K562 (cell line): ENCODE measurements around the gene HNF4A. TPM values are rescaled to one million over a fixed set of nuclear protein-coding genes. Genes with fewer than 3 reads are reported as not detected.

Source experiments
- ATAC-seq: fragments of 200-7000 bp; cut with Tn5 transposase; 3 replicates; pipeline ENCODE4 v1.9.1; 2020; ENCODE audit warnings: moderate library complexity
- BruUV-seq: library from RNA; stranded (reverse); fragments of 400-500 nt; replicated peaks from 2 replicates; lab custom pipeline; 2021; lab: Mats Ljungman, UMichigan
- CTCF ChIA-PET: fragments of 300-600 bp; formaldehyde crosslinking; extraction: SDS; loops from one replicate; lab custom pipeline; 2021; ENCODE audit warnings: low intra/inter-chr PET ratio; lab: Yijun Ruan, JAX
- POLR2A ChIA-PET: fragments of 300-600, 350-650 bp; sonication (Branson Sonifier 250); formaldehyde crosslinking; extraction: SDS; loops from one replicate; lab custom pipeline; 2021; ENCODE audit warnings: antibody characterized with exemption, inconsistent platforms; lab: Yijun Ruan, JAX
- DNase-seq, 4 experiments: peaks; one replicate each; pipeline versions ENCODE4 v3.0.0 to v3.0.0-alpha.2; 2011 to 2018; ENCODE audit warnings: low spot score in 3 of 4, mixed read lengths in 3 of 4; ENCODE audit errors: extremely low read depth in 1 of 4
- FAIRE-seq: peaks from 2 replicates; lab custom pipeline; 2011; peaks lifted over from hg19 to GRCh38; lab: Jason Lieb, UNC
- H2AFZ ChIP-seq: 2 replicates; pipeline ENCODE4 v1.6.0; 2011; ENCODE audit warnings: low read depth, low read length, control low read depth, inconsistent platforms
- H3K27ac ChIP-seq: fragments of 200-600 bp; 3 replicates; pipeline ENCODE4 v1.8.0; 2011; ENCODE audit warnings: low read depth, mild to moderate bottlenecking, control low read depth, inconsistent platforms, low read length, moderate library complexity, mixed read lengths; ENCODE audit errors: extremely low read depth
- H3K27me3 ChIP-seq, 2 experiments: fragments of 300-600 bp in 1 of 2; 2 replicates in 1 of 2; 3 replicates in 1 of 2; pipeline versions ENCODE4 v1.6.0 to v1.8.0; 2011; ENCODE audit warnings: inconsistent platforms in 2 of 2, low read length in 2 of 2, mild to moderate bottlenecking in 1 of 2, mixed read lengths in 1 of 2, moderate library complexity in 1 of 2; ENCODE audit not compliant: control insufficient read depth in 2 of 2, insufficient read depth in 2 of 2
- H3K36me3 ChIP-seq: fragments of 300-600 bp; 3 replicates; pipeline ENCODE4 v1.8.0; 2011; ENCODE audit warnings: mild to moderate bottlenecking, low read length, inconsistent platforms; ENCODE audit not compliant: control insufficient read depth, insufficient read depth
- H3K4me1 ChIP-seq, 2 experiments: fragments of 200-600 bp in 1 of 2; replicated peaks in 1 of 2; 2 replicates in 1 of 2; 3 replicates in 1 of 2; pipeline versions ENCODE4 v1.5.1 to v1.8.0; 2011; ENCODE audit warnings: inconsistent platforms in 2 of 2, low read length in 2 of 2, mild to moderate bottlenecking in 1 of 2, mixed read lengths in 1 of 2, moderate library complexity in 1 of 2; ENCODE audit not compliant: control insufficient read depth in 2 of 2, insufficient read depth in 2 of 2
- H3K4me2 ChIP-seq: 2 replicates; pipeline ENCODE4 v1.6.1; 2011; ENCODE audit warnings: low read length, control low read depth, inconsistent platforms, mixed read lengths; ENCODE audit not compliant: insufficient read depth
- H3K4me3 ChIP-seq: fragments of 200-600 bp; sonication (generic), shearing (Covaris generic); 2 replicates; pipeline ENCODE4 v1.5.1; 2016; ENCODE audit warnings: control low read depth, inconsistent platforms
- H3K79me2 ChIP-seq: fragments of 200-600 bp; 3 replicates; pipeline ENCODE4 v1.8.0; 2011; ENCODE audit warnings: low read length, inconsistent platforms; ENCODE audit not compliant: control insufficient read depth, insufficient read depth
- H3K9ac ChIP-seq, 2 experiments: 2 replicates each; pipeline versions ENCODE4 v1.6.0 to v1.6.1; 2011; ENCODE audit warnings: low read depth in 2 of 2, low read length in 2 of 2, control low read depth in 1 of 2, inconsistent platforms in 1 of 2, mild to moderate bottlenecking in 1 of 2, mixed read lengths in 1 of 2; ENCODE audit not compliant: insufficient read depth in 1 of 2
- H3K9me1 ChIP-seq: one replicate; pipeline ENCODE4 v1.6.0; 2011; ENCODE audit warnings: inconsistent platforms, mild to moderate bottlenecking, low read length, moderate library complexity; ENCODE audit not compliant: control insufficient read depth, insufficient read depth
- H3K9me3 ChIP-seq: replicated peaks from 2 replicates; pipeline ENCODE4 v1.5.1; 2011; ENCODE audit warnings: low read depth, low read length, inconsistent platforms; ENCODE audit not compliant: control insufficient read depth, insufficient read depth
- H4K20me1 ChIP-seq: replicated peaks from 2 replicates; pipeline ENCODE4 v1.6.1; 2011; ENCODE audit warnings: low read length, inconsistent platforms, mixed read lengths; ENCODE audit not compliant: control insufficient read depth, insufficient read depth
- ARID3B ChIP-seq: fragments of 250-450 bp; sonication (Bioruptor Pico); IDR thresholded peaks from 2 replicates; pipeline ENCODE4 v1.4.0; 2020; ENCODE audit warnings: borderline replicate concordance
- BDP1 ChIP-seq: IDR thresholded peaks from 3 replicates; pipeline ENCODE4 v1.6.1; 2011; ENCODE audit not compliant: insufficient read length, insufficient read depth
- CREBBP ChIP-seq: IDR thresholded peaks from one replicate; pipeline ENCODE4 v1.6.1; 2012; ENCODE audit warnings: low read depth, mild to moderate bottlenecking, control low read depth, inconsistent platforms, low read length
- ELF4 ChIP-seq: fragments of 450-650 bp; formaldehyde crosslinking; IDR thresholded peaks from 2 replicates; pipeline ENCODE4 v1.4.0; 2022; ENCODE audit warnings: missing genetic modification characterization
- FOS ChIP-seq: IDR thresholded peaks from 3 replicates; pipeline ENCODE4 v1.6.1; 2011; ENCODE audit not compliant: insufficient read length; ENCODE audit errors: extremely low read depth
- HSF4 ChIP-seq: fragments of 250-450 bp; sonication (Bioruptor Pico); IDR thresholded peaks from 2 replicates; pipeline ENCODE4 v2.1.2; 2022; ENCODE audit warnings: mild to moderate bottlenecking, moderate library complexity, borderline replicate concordance
- KDM5B ChIP-seq: fragments of 200-600 bp; sonication (generic); IDR thresholded peaks from 2 replicates; pipeline ENCODE4 v1.6.1; 2012; ENCODE audit warnings: low read depth, mild to moderate bottlenecking, moderate library complexity, low read length, control low read depth, inconsistent platforms; ENCODE audit not compliant: insufficient replicate concordance
- NFE2L1 ChIP-seq: fragments of 450-650 bp; IDR thresholded peaks from 2 replicates; pipeline ENCODE4 v1.6.1; 2016; ENCODE audit warnings: missing genetic modification characterization, low read depth, mild to moderate bottlenecking, missing compliant biosample characterization, moderate library complexity, borderline replicate concordance
- POLR2H ChIP-seq: IDR thresholded peaks from 2 replicates; pipeline ENCODE4 v1.6.1; 2016; ENCODE audit warnings: missing genetic modification characterization, low read depth, mild to moderate bottlenecking, control low read depth, missing compliant biosample characterization, moderate library complexity
- PTTG1 ChIP-seq: fragments of 450-650 bp; IDR thresholded peaks from 2 replicates; pipeline ENCODE4 v1.6.1; 2016; ENCODE audit warnings: low read depth, mild to moderate bottlenecking, missing genetic modification characterization, missing compliant biosample characterization
- SAFB ChIP-seq: fragments of 200-400 bp; formaldehyde crosslinking; IDR thresholded peaks from 2 replicates; pipeline ENCODE4 v1.6.1; 2017; ENCODE audit warnings: low read depth, low read length, borderline replicate concordance
- SLC30A9 ChIP-seq: fragments of 250-450 bp; sonication (Bioruptor Pico); IDR thresholded peaks from 2 replicates; pipeline ENCODE4 v1.8.0; 2022; ENCODE audit warnings: mild to moderate bottlenecking, moderate library complexity
- SMARCC2 ChIP-seq: fragments of 450-650 bp; IDR thresholded peaks from 2 replicates; pipeline ENCODE4 v1.6.1; 2017; ENCODE audit warnings: antibody characterized with exemption, moderate library complexity, mild to moderate bottlenecking, low read depth
- ZC3H11A ChIP-seq: IDR thresholded peaks from 2 replicates; pipeline ENCODE4 v1.6.1; 2012; ENCODE audit warnings: low read depth, low read length, improper control_type of control experiment
- WGBS: fragments of 100-300 bp; shearing (Covaris generic); methylation state at CpG from one replicate; pipeline ENCODE4 v1.1.6; 2016; ENCODE audit warnings: low coverage, mixed read lengths; ENCODE audit not compliant: insufficient coverage; ENCODE audit errors: missing lambda C conversion rate; 5-methylcytosine and 5-hydroxymethylcytosine counted together
- in situ Hi-C: fragments of 300-500 bp; cut with MboI; formaldehyde crosslinking; loops from 4 replicates; pipeline ENCODE4 v1.15.0; 2018; ENCODE audit warnings: inconsistent platforms, mixed read lengths
- intact Hi-C: fragments of 100-400 bp; cut with micrococcal nuclease; formaldehyde crosslinking; loops from 2 replicates; pipeline ENCODE4 v1.14.2; 2022
- polyA plus RNA-seq, 8 experiments: library from polyadenylated mRNA; depleted of rRNA in 4 of 8; stranded (reverse) in 5 of 8; unstranded in 3 of 8; fragments of >200 nt; fragmentation: Nextera tagmentation in 2 of 8; fragmentation: Illumina TruSeq in 1 of 8; extraction: Ambion mirVana in 2 of 8; extraction: Trizol in 1 of 8; gene quantifications; 2 replicates each; pipeline versions ENCODE4 v1.2.1 to v1.2.3, GENCODE V29; 2011 to 2014; ENCODE audit warnings: inconsistent platforms in 1 of 8, missing spikeins in 1 of 8
- total RNA-seq, 7 experiments: library from RNA; depleted of rRNA in 6 of 7; stranded (reverse); fragments of >200 nt in 6 of 7; fragmentation: Illumina TruSeq in 2 of 7; extraction: Trizol in 2 of 7; gene quantifications; 2 replicates each; pipeline versions ENCODE4 v1.2.1 to v1.2.3, GENCODE V29; 2011 to 2021; ENCODE audit warnings: low replicate concordance in 1 of 7

The HNF4A gene
- total and polyA plus RNA-seq, 9 of the 15 experiments (the other 6 are each of a cell fraction or from before 2014, with no cell fraction given): 0.03 to 0.27 (median 0.08) TPM; not detected in 5

GRCh38 chr20:44431118-44431501 is 75.6 kb downstream of the HNF4A start:
- Histone ChIP-seq H3K9me1 (no peaks in the 10 kb centered on the region), H3K9ac (no peak overlapping the region), H3K4me1 (no peaks in the 10 kb centered on the region; a peak in 1 of 5 replicates), H3K9me3 (no peaks in the 10 kb centered on the region), H3K27me3 (peaks cover 29 to 51% of the 10 kb centered on the region in 2 experiments), H2AFZ (no peak overlapping the region), H3K79me2 (no peaks in the 10 kb centered on the region), H3K4me3 (no peak overlapping the region), H3K27ac (no peak overlapping the region), H3K4me2 (no peak overlapping the region), H3K36me3 (no peaks in the 10 kb centered on the region), H4K20me1 (peaks cover 6% of the 10 kb centered on the region; the same call in 1 of the 2 replicates)
- 2% methylated on average over 4 of the region's 4 CpGs for whole genome bisulfite sequencing
- TF ChIP-seq KDM5B: no peak
- no peak for TF ChIP-seq HSF4 (CRISPR knock-in tag)
- no peak for TF ChIP-seq ELF4
- TF ChIP-seq ZC3H11A: no peak
- no peak for TF ChIP-seq FOS
- TF ChIP-seq SLC30A9: no peak
- no peak for TF ChIP-seq POLR2H
- TF ChIP-seq SMARCC2: no peak
- TF ChIP-seq PTTG1 (tag): no peak
- TF ChIP-seq CREBBP: no peak
- no peak for TF ChIP-seq BDP1
- TF ChIP-seq SAFB: no peak
- no peak for TF ChIP-seq ARID3B (CRISPR knock-in tag)
- no peak for TF ChIP-seq NFE2L1
- CTCF ChIA-PET: no interaction called here
- no peak for ATAC-seq
- POLR2A ChIA-PET: no interaction called here
- DNase-seq: no peak
- no TSS peak for BruUV-seq
- in situ Hi-C loops (no loop called here), intact Hi-C loops (no loop called here)
- no peak for FAIRE-seq
